Peyer's patch (tissue), 4 donors: ENCODE measurements around the gene ACAT2. TPM values are rescaled to one million over a fixed set of nuclear protein-coding genes. Genes with fewer than 3 reads are reported as not detected.

ENCODE experiments used
- DNase-seq, 3 donors: peaks; one replicate each; pipeline ENCODE4 v3.0.0-alpha.2; 2017 to 2019
- H3K27ac ChIP-seq, 4 donors: fragments of 200-600 bp; sonication (generic); one replicate each; pipeline ENCODE4 v1.5.1; 2016 to 2019
- H3K27me3 ChIP-seq, 2 donors: fragments of 200-600 bp; sonication (generic); one replicate each; pipeline ENCODE4 v1.5.1; 2019
- H3K36me3 ChIP-seq, 3 donors: fragments of 200-600 bp; sonication (generic); one replicate each; pipeline ENCODE4 v1.5.1; 2016 to 2019
- H3K4me1 ChIP-seq, 4 donors: fragments of 200-600 bp; sonication (generic); one replicate each; pipeline ENCODE4 v1.5.1; 2016 to 2019
- H3K4me3 ChIP-seq, 4 donors: fragments of 200-600 bp; sonication (generic); 1 replicate in 3 of 4; 2 replicates in 1 of 4; pipeline ENCODE4 v1.5.1; 2016 to 2019; ENCODE audit warnings: mild to moderate bottlenecking in 1 of 4
- H3K9me3 ChIP-seq, 4 donors: fragments of 200-600 bp; sonication (generic); one replicate each; pipeline ENCODE4 v1.5.1; 2016 to 2019; ENCODE audit warnings: mild to moderate bottlenecking in 1 of 4
- POLR2A ChIP-seq, 2 donors: fragments of 450-650 bp; IDR thresholded peaks; one replicate each; pipeline ENCODE4 v1.5.1; 2017; ENCODE audit warnings: antibody characterized with exemption in 2 of 2, mild to moderate bottlenecking in 2 of 2, moderate library complexity in 2 of 2
- total RNA-seq, 4 donors: library from RNA; depleted of rRNA; stranded (reverse); fragments of >200 nt; gene quantifications; one replicate each; pipeline ENCODE4 v1.1.0, GENCODE V29; 2016
- TF ChIP-seq, protein P1 (sequence below), 6 experiments: fragments of 450-650 bp in 4 of 6; fragments of 200-600 bp in 2 of 6; sonication (generic) in 1 of 6; IDR thresholded peaks; one replicate each; pipeline ENCODE4 v1.5.1; 2017 to 2019; ENCODE audit warnings: antibody characterized with exemption in 6 of 6, mild to moderate bottlenecking in 3 of 6, moderate library complexity in 1 of 6

Gene ACAT2
- total RNA-seq, 4 donors from 2014 or later: 6.6 to 22.2 (median 16.5) TPM

DNA sequence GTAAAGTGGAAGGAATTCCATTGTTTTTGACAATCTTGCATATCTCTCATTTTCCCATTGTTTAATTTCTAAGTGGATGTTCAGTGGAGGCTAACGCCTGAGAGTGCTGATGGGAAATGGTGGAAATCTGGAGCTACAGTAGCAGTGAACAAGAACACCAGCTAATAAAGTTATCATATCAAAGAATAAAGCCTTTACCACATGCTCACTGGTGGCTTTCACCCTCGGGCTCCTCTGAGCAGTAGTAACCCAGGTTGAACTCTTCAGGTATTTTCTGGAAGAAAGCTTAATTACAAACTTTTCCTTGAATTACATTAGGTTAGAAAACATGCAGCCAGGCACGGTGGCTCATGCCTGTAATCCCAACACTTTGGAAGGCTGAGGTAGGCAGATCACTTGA lies 10.4 kb upstream of the ACAT2 start:
- H3K4me1 ChIP-seq: no peaks in the 10 kb centered on the region
- H3K9me3 ChIP-seq: no peaks in the 10 kb centered on the region
- no peaks in the 10 kb centered on the region for H3K27me3 ChIP-seq
- no peak overlapping the region for H3K4me3 ChIP-seq
- TF ChIP-seq, protein P1, sequence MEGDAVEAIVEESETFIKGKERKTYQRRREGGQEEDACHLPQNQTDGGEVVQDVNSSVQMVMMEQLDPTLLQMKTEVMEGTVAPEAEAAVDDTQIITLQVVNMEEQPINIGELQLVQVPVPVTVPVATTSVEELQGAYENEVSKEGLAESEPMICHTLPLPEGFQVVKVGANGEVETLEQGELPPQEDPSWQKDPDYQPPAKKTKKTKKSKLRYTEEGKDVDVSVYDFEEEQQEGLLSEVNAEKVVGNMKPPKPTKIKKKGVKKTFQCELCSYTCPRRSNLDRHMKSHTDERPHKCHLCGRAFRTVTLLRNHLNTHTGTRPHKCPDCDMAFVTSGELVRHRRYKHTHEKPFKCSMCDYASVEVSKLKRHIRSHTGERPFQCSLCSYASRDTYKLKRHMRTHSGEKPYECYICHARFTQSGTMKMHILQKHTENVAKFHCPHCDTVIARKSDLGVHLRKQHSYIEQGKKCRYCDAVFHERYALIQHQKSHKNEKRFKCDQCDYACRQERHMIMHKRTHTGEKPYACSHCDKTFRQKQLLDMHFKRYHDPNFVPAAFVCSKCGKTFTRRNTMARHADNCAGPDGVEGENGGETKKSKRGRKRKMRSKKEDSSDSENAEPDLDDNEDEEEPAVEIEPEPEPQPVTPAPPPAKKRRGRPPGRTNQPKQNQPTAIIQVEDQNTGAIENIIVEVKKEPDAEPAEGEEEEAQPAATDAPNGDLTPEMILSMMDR (IDR thresholded peaks at IDR 0.05): no peak
- no peak for TF ChIP-seq POLR2A (IDR thresholded peaks at IDR 0.05)
- DNase-seq: no peak
- peaks cover 4 to 96% (median 5%) of the 10 kb centered on the region in 3 donors for H3K36me3 ChIP-seq
- H3K27ac ChIP-seq: no peak overlapping the region

GRCh38 chr6:159753081-159753872 lies 8.6 kb upstream of the ACAT2 start:
- peaks cover 0 to 89% (median 5%) of the 10 kb centered on the region in 3 donors for H3K36me3 ChIP-seq
- no peak overlapping the region for H3K27ac ChIP-seq
- TF ChIP-seq, protein P1 (IDR thresholded peaks at IDR 0.05): no peak
- no peak for TF ChIP-seq POLR2A (IDR thresholded peaks at IDR 0.05)
- DNase-seq: no peak
- no peaks in the 10 kb centered on the region for H3K27me3 ChIP-seq
- no peaks in the 10 kb centered on the region for H3K4me1 ChIP-seq
- H3K4me3 ChIP-seq: no peak overlapping the region
- H3K9me3 ChIP-seq: no peaks in the 10 kb centered on the region

DNA sequence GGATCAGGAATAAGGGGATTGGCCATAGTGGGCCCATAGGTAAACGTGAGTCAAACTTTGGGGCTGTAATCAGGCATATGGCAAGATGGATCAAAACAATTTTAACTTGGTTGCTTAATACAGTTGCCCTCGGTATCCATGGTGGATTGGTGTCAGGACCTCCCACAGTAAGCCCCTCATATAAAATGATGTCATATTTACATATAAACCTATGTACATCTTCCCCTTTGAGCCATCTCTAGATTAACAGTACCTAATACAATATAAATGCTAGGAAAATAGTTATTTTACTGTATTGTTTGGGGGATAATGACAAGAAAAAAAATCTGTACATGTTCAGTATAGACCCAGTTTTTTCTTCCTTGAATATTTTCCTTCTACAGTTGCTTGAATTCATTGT lies 7.4 kb upstream of the ACAT2 start:
- no peak for TF ChIP-seq POLR2A (IDR thresholded peaks at IDR 0.05)
- TF ChIP-seq, protein P1 (IDR thresholded peaks at IDR 0.05): no peak
- no peak for DNase-seq
- Histone ChIP-seq H3K4me3 (no peak overlapping the region), H3K4me1 (no peaks in the 10 kb centered on the region), H3K27me3 (no peaks in the 10 kb centered on the region), H3K27ac (no peak overlapping the region), H3K9me3 (no peaks in the 10 kb centered on the region), H3K36me3 (peaks cover 0 to 78% (median 5%) of the 10 kb centered on the region in 3 donors)

- TF ChIP-seq, protein P1 (IDR thresholded peaks at IDR 0.05): no peak
- TF ChIP-seq POLR2A (IDR thresholded peaks at IDR 0.05): no peak
- Histone ChIP-seq H3K27ac (no peak overlapping the region), H3K9me3 (no peaks in the 10 kb centered on the region), H3K4me1 (no peaks in the 10 kb centered on the region), H3K36me3 (peaks cover 0 to 70% (median 5%) of the 10 kb centered on the region in 3 donors), H3K27me3 (no peaks in the 10 kb centered on the region), H3K4me3 (no peak overlapping the region)
- DNase-seq: no peak
Observed at GRCh38 chr6:159754959-159755914, 6.6 kb upstream of the ACAT2 start.

DNA sequence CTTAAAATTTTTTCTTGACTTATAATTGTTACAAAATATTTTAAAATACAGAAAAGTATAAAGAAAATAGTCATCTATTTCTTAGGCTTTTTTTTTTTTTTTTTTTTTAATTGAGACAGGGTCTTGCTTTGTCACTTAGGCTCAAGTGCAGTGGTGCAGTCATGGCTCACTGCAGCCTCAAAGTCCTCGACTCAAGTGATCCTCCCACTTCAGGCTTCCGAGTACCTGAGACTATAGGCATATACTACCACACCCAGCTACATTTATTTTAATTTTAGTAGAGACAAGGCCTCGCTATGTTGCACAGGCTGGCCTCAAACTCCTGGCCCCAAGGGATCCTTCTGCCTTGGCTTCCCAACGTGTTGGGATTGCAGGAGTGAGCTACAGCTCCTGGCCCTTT lies 5.3 kb upstream of the ACAT2 start:
- no peaks in the 10 kb centered on the region for H3K9me3 ChIP-seq
- peaks cover 0 to 57% (median 4%) of the 10 kb centered on the region in 3 donors for H3K36me3 ChIP-seq
- H3K27ac ChIP-seq: no peak overlapping the region
- DNase-seq: no peak
- H3K27me3 ChIP-seq: no peaks in the 10 kb centered on the region
- peaks cover 0 to 8% (median 0%) of the 10 kb centered on the region in 4 donors for H3K4me1 ChIP-seq
- H3K4me3 ChIP-seq: no peak overlapping the region
- no peak for TF ChIP-seq POLR2A (IDR thresholded peaks at IDR 0.05)
- TF ChIP-seq, protein P1 (IDR thresholded peaks at IDR 0.05): no peak
